ENCODE data around the gene CRAT. TPM values are rescaled to one million over a fixed set of nuclear protein-coding genes. Genes with fewer than 3 reads are reported as not detected.

The CRAT gene
- total and polyA plus RNA-seq, 2 experiments from 2014 or later, result 4.6 to 9.9 TPM

DNA sequence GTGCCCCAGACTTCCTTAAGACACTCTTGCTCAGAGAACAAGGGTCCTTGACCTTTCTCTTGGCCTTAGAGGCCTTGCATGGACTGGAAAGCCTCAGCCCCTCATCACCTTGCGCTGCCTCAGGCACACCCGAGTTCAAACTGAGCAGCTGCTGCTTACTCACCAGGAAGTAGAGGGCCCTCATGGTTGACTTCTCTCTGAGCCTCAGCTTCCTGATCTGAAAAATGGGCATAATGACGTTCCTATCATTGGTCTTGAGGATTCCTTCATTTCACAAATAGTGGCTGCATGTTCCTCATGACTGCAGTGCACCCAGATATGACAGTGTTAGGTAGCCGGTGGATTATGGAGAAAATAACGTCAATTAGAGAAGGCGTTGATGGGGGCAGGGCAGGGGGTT, 38.8 kb upstream of the CRAT start:
- no peaks in the 10 kb centered on the region for H3K27me3 ChIP-seq (ENCODE audit: insufficient read depth)
- H3F3A ChIP-seq (replicated peaks; ENCODE audit: low read depth), result no peaks in the 10 kb centered on the region
- Mint-ChIP-seq H3K27ac (no peak overlapping the region), H3K36me3 (ENCODE audit: low read depth) (peaks cover 23% of the 10 kb centered on the region), H3K9me3 (no peaks in the 10 kb centered on the region), H3K27me3 (ENCODE audit: insufficient read depth, low read depth, poor library complexity) (peaks cover 13% of the 10 kb centered on the region), H3K4me3 (no peak overlapping the region), H3K4me1 (peaks cover 25% of the 10 kb centered on the region)
- H3K4me1 ChIP-seq (ENCODE audit: insufficient read depth), result peaks cover 18% of the 10 kb centered on the region; the same call in 1 of the 2 replicates
- no peak overlapping the region for H3K4me3 ChIP-seq
- H2AFZ ChIP-seq, result no peak overlapping the region
- TF ChIP-seq NANOG (IDR thresholded peaks at IDR 0.05; ENCODE audit: borderline replicate concordance), result no peak
- no peak for TF ChIP-seq STAT1 (IDR thresholded peaks at IDR 0.05; ENCODE audit: unreplicated experiment)
- no peak for TF ChIP-seq JUNB (IDR thresholded peaks at IDR 0.05; ENCODE audit: unreplicated experiment)
- no peak for TF ChIP-seq EZH2phosphoT487 (IDR thresholded peaks at IDR 0.05; ENCODE audit: unreplicated experiment)
- TF ChIP-seq, protein P1, sequence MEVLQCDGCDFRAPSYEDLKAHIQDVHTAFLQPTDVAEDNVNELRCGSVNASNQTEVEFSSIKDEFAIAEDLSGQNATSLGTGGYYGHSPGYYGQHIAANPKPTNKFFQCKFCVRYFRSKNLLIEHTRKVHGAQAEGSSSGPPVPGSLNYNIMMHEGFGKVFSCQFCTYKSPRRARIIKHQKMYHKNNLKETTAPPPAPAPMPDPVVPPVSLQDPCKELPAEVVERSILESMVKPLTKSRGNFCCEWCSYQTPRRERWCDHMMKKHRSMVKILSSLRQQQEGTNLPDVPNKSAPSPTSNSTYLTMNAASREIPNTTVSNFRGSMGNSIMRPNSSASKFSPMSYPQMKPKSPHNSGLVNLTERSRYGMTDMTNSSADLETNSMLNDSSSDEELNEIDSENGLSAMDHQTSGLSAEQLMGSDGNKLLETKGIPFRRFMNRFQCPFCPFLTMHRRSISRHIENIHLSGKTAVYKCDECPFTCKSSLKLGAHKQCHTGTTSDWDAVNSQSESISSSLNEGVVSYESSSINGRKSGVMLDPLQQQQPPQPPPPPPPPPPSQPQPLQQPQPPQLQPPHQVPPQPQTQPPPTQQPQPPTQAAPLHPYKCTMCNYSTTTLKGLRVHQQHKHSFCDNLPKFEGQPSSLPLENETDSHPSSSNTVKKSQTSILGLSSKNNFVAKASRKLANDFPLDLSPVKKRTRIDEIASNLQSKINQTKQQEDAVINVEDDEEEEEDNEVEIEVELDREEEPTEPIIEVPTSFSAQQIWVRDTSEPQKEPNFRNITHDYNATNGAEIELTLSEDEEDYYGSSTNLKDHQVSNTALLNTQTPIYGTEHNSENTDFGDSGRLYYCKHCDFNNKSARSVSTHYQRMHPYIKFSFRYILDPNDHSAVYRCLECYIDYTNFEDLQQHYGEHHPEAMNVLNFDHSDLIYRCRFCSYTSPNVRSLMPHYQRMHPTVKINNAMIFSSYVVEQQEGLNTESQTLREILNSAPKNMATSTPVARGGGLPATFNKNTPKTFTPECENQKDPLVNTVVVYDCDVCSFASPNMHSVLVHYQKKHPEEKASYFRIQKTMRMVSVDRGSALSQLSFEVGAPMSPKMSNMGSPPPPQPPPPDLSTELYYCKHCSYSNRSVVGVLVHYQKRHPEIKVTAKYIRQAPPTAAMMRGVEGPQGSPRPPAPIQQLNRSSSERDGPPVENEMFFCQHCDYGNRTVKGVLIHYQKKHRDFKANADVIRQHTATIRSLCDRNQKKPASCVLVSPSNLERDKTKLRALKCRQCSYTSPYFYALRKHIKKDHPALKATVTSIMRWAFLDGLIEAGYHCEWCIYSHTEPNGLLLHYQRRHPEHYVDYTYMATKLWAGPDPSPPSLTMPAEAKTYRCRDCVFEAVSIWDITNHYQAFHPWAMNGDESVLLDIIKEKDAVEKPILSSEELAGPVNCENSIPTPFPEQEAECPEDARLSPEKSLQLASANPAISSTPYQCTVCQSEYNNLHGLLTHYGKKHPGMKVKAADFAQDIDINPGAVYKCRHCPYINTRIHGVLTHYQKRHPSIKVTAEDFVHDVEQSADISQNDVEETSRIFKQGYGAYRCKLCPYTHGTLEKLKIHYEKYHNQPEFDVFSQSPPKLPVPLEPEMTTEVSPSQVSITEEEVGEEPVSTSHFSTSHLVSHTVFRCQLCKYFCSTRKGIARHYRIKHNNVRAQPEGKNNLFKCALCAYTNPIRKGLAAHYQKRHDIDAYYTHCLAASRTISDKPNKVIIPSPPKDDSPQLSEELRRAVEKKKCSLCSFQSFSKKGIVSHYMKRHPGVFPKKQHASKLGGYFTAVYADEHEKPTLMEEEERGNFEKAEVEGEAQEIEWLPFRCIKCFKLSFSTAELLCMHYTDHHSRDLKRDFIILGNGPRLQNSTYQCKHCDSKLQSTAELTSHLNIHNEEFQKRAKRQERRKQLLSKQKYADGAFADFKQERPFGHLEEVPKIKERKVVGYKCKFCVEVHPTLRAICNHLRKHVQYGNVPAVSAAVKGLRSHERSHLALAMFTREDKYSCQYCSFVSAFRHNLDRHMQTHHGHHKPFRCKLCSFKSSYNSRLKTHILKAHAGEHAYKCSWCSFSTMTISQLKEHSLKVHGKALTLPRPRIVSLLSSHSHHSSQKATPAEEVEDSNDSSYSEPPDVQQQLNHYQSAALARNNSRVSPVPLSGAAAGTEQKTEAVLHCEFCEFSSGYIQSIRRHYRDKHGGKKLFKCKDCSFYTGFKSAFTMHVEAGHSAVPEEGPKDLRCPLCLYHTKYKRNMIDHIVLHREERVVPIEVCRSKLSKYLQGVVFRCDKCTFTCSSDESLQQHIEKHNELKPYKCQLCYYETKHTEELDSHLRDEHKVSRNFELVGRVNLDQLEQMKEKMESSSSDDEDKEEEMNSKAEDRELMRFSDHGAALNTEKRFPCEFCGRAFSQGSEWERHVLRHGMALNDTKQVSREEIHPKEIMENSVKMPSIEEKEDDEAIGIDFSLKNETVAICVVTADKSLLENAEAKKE (CRISPR knock-in tag; IDR thresholded peaks at IDR 0.05), result no peak
- TF ChIP-seq CREB1 (CRISPR knock-in tag; IDR thresholded peaks at IDR 0.05; ENCODE audit: low read depth), result no peak
- TF ChIP-seq EZH2 (IDR thresholded peaks at IDR 0.05; ENCODE audit: low read depth, unreplicated experiment), result no peak
- no peak for TF ChIP-seq ZNF331 (CRISPR knock-in tag; IDR thresholded peaks at IDR 0.05; ENCODE audit: low read depth)
- TF ChIP-seq, protein P2, sequence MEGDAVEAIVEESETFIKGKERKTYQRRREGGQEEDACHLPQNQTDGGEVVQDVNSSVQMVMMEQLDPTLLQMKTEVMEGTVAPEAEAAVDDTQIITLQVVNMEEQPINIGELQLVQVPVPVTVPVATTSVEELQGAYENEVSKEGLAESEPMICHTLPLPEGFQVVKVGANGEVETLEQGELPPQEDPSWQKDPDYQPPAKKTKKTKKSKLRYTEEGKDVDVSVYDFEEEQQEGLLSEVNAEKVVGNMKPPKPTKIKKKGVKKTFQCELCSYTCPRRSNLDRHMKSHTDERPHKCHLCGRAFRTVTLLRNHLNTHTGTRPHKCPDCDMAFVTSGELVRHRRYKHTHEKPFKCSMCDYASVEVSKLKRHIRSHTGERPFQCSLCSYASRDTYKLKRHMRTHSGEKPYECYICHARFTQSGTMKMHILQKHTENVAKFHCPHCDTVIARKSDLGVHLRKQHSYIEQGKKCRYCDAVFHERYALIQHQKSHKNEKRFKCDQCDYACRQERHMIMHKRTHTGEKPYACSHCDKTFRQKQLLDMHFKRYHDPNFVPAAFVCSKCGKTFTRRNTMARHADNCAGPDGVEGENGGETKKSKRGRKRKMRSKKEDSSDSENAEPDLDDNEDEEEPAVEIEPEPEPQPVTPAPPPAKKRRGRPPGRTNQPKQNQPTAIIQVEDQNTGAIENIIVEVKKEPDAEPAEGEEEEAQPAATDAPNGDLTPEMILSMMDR (conservative IDR thresholded peaks at IDR 0.05; ENCODE audit: low read depth in 2 of 2), result no peak
- no peak for TF ChIP-seq POLR2AphosphoS5 (IDR thresholded peaks at IDR 0.05; ENCODE audit: low read depth)
- TF ChIP-seq ZNF114 (CRISPR knock-in tag; IDR thresholded peaks at IDR 0.05), result no peak
- DNase-seq (ENCODE audit: low spot score) (no peak), ATAC-seq (no peak)
- no peak overlapping the region for H3K27ac ChIP-seq (ENCODE audit: low read depth)
- peaks cover 9% of the 10 kb centered on the region for H4K20me1 ChIP-seq (replicated peaks; ENCODE audit: insufficient read depth)
- no peaks in the 10 kb centered on the region for H3K9me2 ChIP-seq (ENCODE audit: insufficient read depth)
- no peaks in the 10 kb centered on the region; the same call in 1 of the 2 replicates for H3K36me3 ChIP-seq (ENCODE audit: insufficient read depth)
- H3K4me2 ChIP-seq, result no peak overlapping the region
- H3K79me2 ChIP-seq (replicated peaks; ENCODE audit: insufficient read depth), result no peaks in the 10 kb centered on the region

All from GM23338 (cell line).